ENCODE results near the gene CDC42SE2. TPM values are rescaled to one million over a fixed set of nuclear protein-coding genes. Genes with fewer than 3 reads are reported as not detected.
"Not testable (repeated sequence)": the region's sequence is repeated elsewhere in the genome, so short reads cannot be mapped to it uniquely, and the experiment has no call there.

CDC42SE2 gene
- total RNA-seq, 1 donor from 2014 or later = 12.8 TPM

GRCh38 chr5:131299465-131299864 is 35.6 kb downstream of the CDC42SE2 start:
- H3K4me1 ChIP-seq = no peaks in the 10 kb centered on the region
- no peaks in the 10 kb centered on the region for H3K36me3 ChIP-seq
- H3K9me3 ChIP-seq = no peaks in the 10 kb centered on the region
- H3K4me3 ChIP-seq = no peak overlapping the region
- H3K27me3 ChIP-seq = no peaks in the 10 kb centered on the region
- intact Hi-C loops (cut with DNase I) = no loop called here
- TF ChIP-seq, protein P1, sequence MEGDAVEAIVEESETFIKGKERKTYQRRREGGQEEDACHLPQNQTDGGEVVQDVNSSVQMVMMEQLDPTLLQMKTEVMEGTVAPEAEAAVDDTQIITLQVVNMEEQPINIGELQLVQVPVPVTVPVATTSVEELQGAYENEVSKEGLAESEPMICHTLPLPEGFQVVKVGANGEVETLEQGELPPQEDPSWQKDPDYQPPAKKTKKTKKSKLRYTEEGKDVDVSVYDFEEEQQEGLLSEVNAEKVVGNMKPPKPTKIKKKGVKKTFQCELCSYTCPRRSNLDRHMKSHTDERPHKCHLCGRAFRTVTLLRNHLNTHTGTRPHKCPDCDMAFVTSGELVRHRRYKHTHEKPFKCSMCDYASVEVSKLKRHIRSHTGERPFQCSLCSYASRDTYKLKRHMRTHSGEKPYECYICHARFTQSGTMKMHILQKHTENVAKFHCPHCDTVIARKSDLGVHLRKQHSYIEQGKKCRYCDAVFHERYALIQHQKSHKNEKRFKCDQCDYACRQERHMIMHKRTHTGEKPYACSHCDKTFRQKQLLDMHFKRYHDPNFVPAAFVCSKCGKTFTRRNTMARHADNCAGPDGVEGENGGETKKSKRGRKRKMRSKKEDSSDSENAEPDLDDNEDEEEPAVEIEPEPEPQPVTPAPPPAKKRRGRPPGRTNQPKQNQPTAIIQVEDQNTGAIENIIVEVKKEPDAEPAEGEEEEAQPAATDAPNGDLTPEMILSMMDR (IDR thresholded peaks at IDR 0.05) = no peak
- DNase-seq (ENCODE audit: low spot score in 2 of 2) = no peak
- no peak overlapping the region for H3K27ac ChIP-seq

- no peak overlapping the region for H3K4me3 ChIP-seq
- H3K9me3 ChIP-seq = no peaks in the 10 kb centered on the region
- intact Hi-C loops (cut with DNase I) = no loop called here
- H3K27me3 ChIP-seq = no peaks in the 10 kb centered on the region
- H3K4me1 ChIP-seq = no peaks in the 10 kb centered on the region
- H3K36me3 ChIP-seq = no peaks in the 10 kb centered on the region
- no peak overlapping the region for H3K27ac ChIP-seq
- no peak for DNase-seq (ENCODE audit: low spot score in 2 of 2)
- TF ChIP-seq, protein P1 (IDR thresholded peaks at IDR 0.05) = no peak
Measured at GRCh38 chr5:131302506-131302905, 38.7 kb downstream of the CDC42SE2 start.

GRCh38 chr5:131303537-131303936 is 39.7 kb downstream of the CDC42SE2 start:
- H3K4me1 ChIP-seq = no peaks in the 10 kb centered on the region
- H3K27me3 ChIP-seq = no peaks in the 10 kb centered on the region
- no peak overlapping the region for H3K27ac ChIP-seq
- intact Hi-C loops (cut with DNase I) = no loop called here
- H3K4me3 ChIP-seq = no peak overlapping the region
- TF ChIP-seq, protein P1 (IDR thresholded peaks at IDR 0.05) = no peak
- DNase-seq (ENCODE audit: low spot score in 2 of 2) = no peak
- no peaks in the 10 kb centered on the region for H3K36me3 ChIP-seq
- H3K9me3 ChIP-seq = no peaks in the 10 kb centered on the region

DNA sequence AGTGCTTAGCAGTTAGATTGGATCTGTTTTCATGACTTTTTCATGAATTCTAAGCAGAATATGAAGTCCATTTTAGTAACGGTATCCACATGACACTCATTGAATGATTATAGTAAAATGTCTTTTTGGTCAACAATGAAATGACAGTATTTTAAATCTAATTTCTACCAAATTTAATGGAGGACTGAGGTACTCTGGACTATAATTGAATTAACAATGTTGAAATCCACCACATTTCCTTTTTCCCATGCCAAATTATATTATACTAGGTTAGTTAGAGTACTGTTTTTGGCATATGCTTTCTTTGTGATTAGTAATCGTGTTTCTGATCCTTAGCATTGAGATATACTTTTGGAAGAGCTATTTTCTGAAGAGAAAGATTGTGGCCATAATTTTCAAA is 40.6 kb downstream of the CDC42SE2 start:
- Histone ChIP-seq H3K4me3 (no peak overlapping the region), H3K27me3 (no peaks in the 10 kb centered on the region), H3K4me1 (no peaks in the 10 kb centered on the region), H3K27ac (no peak overlapping the region), H3K36me3 (no peaks in the 10 kb centered on the region), H3K9me3 (no peaks in the 10 kb centered on the region)
- intact Hi-C loops (cut with DNase I) = no loop called here
- DNase-seq (ENCODE audit: low spot score in 2 of 2) = no peak
- TF ChIP-seq, protein P1 (IDR thresholded peaks at IDR 0.05) = no peak

- Histone ChIP-seq H3K27me3 (no peaks in the 10 kb centered on the region), H3K4me1 (no peaks in the 10 kb centered on the region), H3K36me3 (no peaks in the 10 kb centered on the region), H3K4me3 (no peak overlapping the region), H3K9me3 (no peaks in the 10 kb centered on the region), H3K27ac (no peak overlapping the region)
- intact Hi-C loops (cut with DNase I) = no loop called here
- TF ChIP-seq, protein P1 (IDR thresholded peaks at IDR 0.05) = no peak
- no peak for DNase-seq (ENCODE audit: low spot score in 2 of 2)
Measured at GRCh38 chr5:131305138-131305689, 41.4 kb downstream of the CDC42SE2 start.

GRCh38 chr5:131305906-131306305 is 42.1 kb downstream of the CDC42SE2 start:
- Histone ChIP-seq H3K4me3 (no peak overlapping the region), H3K36me3 (no peaks in the 10 kb centered on the region), H3K27me3 (no peaks in the 10 kb centered on the region), H3K9me3 (no peaks in the 10 kb centered on the region), H3K27ac (no peak overlapping the region), H3K4me1 (no peaks in the 10 kb centered on the region)
- intact Hi-C loops (cut with DNase I) = no loop called here
- TF ChIP-seq, protein P1 (IDR thresholded peaks at IDR 0.05) = no peak
- no peak for DNase-seq (ENCODE audit: low spot score in 2 of 2)

- H3K9me3 ChIP-seq; H3K36me3 ChIP-seq; H3K4me3 ChIP-seq; H3K27me3 ChIP-seq; H3K4me1 ChIP-seq; intact Hi-C loops (cut with DNase I); H3K27ac ChIP-seq; DNase-seq (ENCODE audit: low spot score in 2 of 2): not testable (repeated sequence)
Measured at GRCh38 chr5:131312235-131312772, 48.5 kb downstream of the CDC42SE2 start.
